CD4-positive, alpha-beta T cell (primary cell): ENCODE results near the gene TM4SF5. TPM values are rescaled to one million over a fixed set of nuclear protein-coding genes. Genes with fewer than 3 reads are reported as not detected.

Experiments used
- ATAC-seq: fragments of 200-7000 bp; cut with Tn5 transposase; one replicate; pipeline ENCODE4 v1.10.0; 2022; ENCODE audit warnings: mild to moderate bottlenecking; ENCODE audit not compliant: poor library complexity
- CTCF ChIA-PET: fragments of 350-600 bp; sonication (Branson Sonifier 250); formaldehyde crosslinking; loops from one replicate; lab custom pipeline; 2021; ENCODE audit warnings: antibody characterized with exemption, inconsistent platforms; lab: Charles Lee
- POLR2A ChIA-PET: fragments of 350-600 bp; sonication (Branson Sonifier 250); formaldehyde crosslinking; loops from one replicate; lab custom pipeline; 2021; ENCODE audit warnings: antibody characterized with exemption, inconsistent platforms; lab: Charles Lee
- DNase-seq, 14 experiments: peaks; one replicate each; pipeline ENCODE4 v3.0.0-alpha.2; 2013 to 2020; ENCODE audit warnings: mixed read lengths in 2 of 14
- H3K27ac ChIP-seq, 2 donors: one replicate each; pipeline versions ENCODE4 v1.5.1 to v1.7.0; 2013; ENCODE audit warnings: low read length in 2 of 2, low read depth in 1 of 2, mild to moderate bottlenecking in 1 of 2
- H3K27me3 ChIP-seq, 2 experiments: 1 replicate in 1 of 2; 2 replicates in 1 of 2; pipeline versions ENCODE4 v1.6.1 to v1.7.0; 2013; ENCODE audit warnings: low read length in 2 of 2, control low read depth in 1 of 2, mild to moderate bottlenecking in 1 of 2, moderate library complexity in 1 of 2; ENCODE audit not compliant: insufficient read depth in 2 of 2, control insufficient read depth in 1 of 2
- H3K36me3 ChIP-seq: one replicate; pipeline ENCODE4 v1.6.1; 2013; ENCODE audit warnings: low read length, control low read depth; ENCODE audit not compliant: insufficient read depth
- H3K4me1 ChIP-seq: one replicate; pipeline ENCODE4 v1.6.1; 2013; ENCODE audit warnings: low read length, control low read depth; ENCODE audit not compliant: insufficient read depth
- H3K4me3 ChIP-seq: one replicate; pipeline ENCODE4 v1.5.1; 2013; ENCODE audit warnings: mild to moderate bottlenecking, low read length, moderate library complexity
- H3K9me3 ChIP-seq, 2 experiments: 1 replicate in 1 of 2; 2 replicates in 1 of 2; pipeline versions ENCODE4 v1.6.1 to v1.7.0; 2013; ENCODE audit warnings: low read length in 2 of 2, mild to moderate bottlenecking in 2 of 2, control low read depth in 1 of 2, moderate library complexity in 1 of 2; ENCODE audit not compliant: control insufficient read depth in 1 of 2, insufficient read depth in 1 of 2
- H3K27ac Mint-ChIP-seq: one replicate; pipeline ENCODE4 v1.8.0; 2020; ENCODE audit warnings: mixed read lengths
- H3K27me3 Mint-ChIP-seq: one replicate; pipeline ENCODE4 v1.8.0; 2021; ENCODE audit warnings: mixed read lengths
- H3K36me3 Mint-ChIP-seq: one replicate; pipeline ENCODE4 v1.8.0; 2021; ENCODE audit warnings: low read depth, mixed read lengths
- H3K4me1 Mint-ChIP-seq: one replicate; pipeline ENCODE4 v1.8.0; 2021; ENCODE audit warnings: low read depth, mixed read lengths
- H3K4me3 Mint-ChIP-seq: one replicate; pipeline ENCODE4 v1.8.0; 2020; ENCODE audit warnings: mild to moderate bottlenecking, mixed read lengths
- H3K9me3 Mint-ChIP-seq: one replicate; pipeline ENCODE4 v1.8.0; 2020; ENCODE audit warnings: mixed read lengths
- CTCF ChIP-seq: fragments of 200-600 bp; IDR thresholded peaks from one replicate; pipeline ENCODE4 v1.8.0; 2022; ENCODE audit warnings: antibody characterized with exemption, mild to moderate bottlenecking
- intact Hi-C, 2 experiments: fragments of 100-400 bp; cut with DNase I in 1 of 2; cut with micrococcal nuclease in 1 of 2; formaldehyde crosslinking; loops; one replicate each; pipeline versions ENCODE4 v1.15.1 to v1.9.0; 2023 to 2025; cut with DNase I, micrococcal nuclease
- total RNA-seq, 174 experiments: library from RNA in 2 of 174; stranded (reverse) in 2 of 174; gene quantifications; one replicate each; pipeline ENCODE4 v1.2.3 and lab custom pipeline; 2021 to 2026

Gene TM4SF5
- total RNA-seq, 2 experiments from 2014 or later, result not detected

- H3K9me3 ChIP-seq, result peaks cover 0 to 5% of the 10 kb centered on the region in 2 experiments
- ATAC-seq (no peak), DNase-seq (no peak)
- intact Hi-C loops, result no loop called here
- no peak overlapping the region for H3K4me3 ChIP-seq
- H3K4me1 ChIP-seq, result peaks cover 39% of the 10 kb centered on the region
- H3K4me3 Mint-ChIP-seq, result no peak overlapping the region
- no peak overlapping the region for H3K27ac ChIP-seq
- H3K27ac Mint-ChIP-seq, result no peak overlapping the region
- no peaks in the 10 kb centered on the region for H3K9me3 Mint-ChIP-seq
- CTCF ChIA-PET, result interaction anchor here (2.8 kb wide), 1 partner anchor 34 kb away, joined by 7 read pairs; the partner anchor contains the start of gene ARRB2
- no peak for TF ChIP-seq CTCF
- peaks cover 24% of the 10 kb centered on the region for H3K27me3 Mint-ChIP-seq
- POLR2A ChIA-PET, result no interaction called here
- peaks cover 6 to 18% of the 10 kb centered on the region in 2 experiments for H3K27me3 ChIP-seq
- H3K36me3 ChIP-seq, result no peaks in the 10 kb centered on the region
- H3K4me1 Mint-ChIP-seq, result peaks cover 21% of the 10 kb centered on the region
- H3K36me3 Mint-ChIP-seq, result peaks cover under 1% of the 10 kb centered on the region
Observed at GRCh38 chr17:4743898-4744297, 27.8 kb upstream of the TM4SF5 start.

- H3K36me3 Mint-ChIP-seq, result no peaks in the 10 kb centered on the region
- H3K4me3 Mint-ChIP-seq, result peak overlapping the region; percentile 46
- ATAC-seq, result no peak
Observed at GRCh38 chr17:4744999-4745969, 26.4 kb upstream of the TM4SF5 start.

More at GRCh38 chr17:4744999-4745969, 26.4 kb upstream of the TM4SF5 start:
- Histone ChIP-seq H3K4me3 (no peak overlapping the region), H3K27ac (no peak overlapping the region), H3K36me3 (no peaks in the 10 kb centered on the region), H3K4me1 (peaks cover 29% of the 10 kb centered on the region), H3K27me3 (peaks cover 5 to 11% of the 10 kb centered on the region in 2 experiments), H3K9me3 (peaks cover 0 to 4% of the 10 kb centered on the region in 2 experiments)
- ChIA-PET POLR2A (no interaction called here), CTCF (interaction anchor here (2.8 kb wide), 1 partner anchor 36 kb away, joined by 7 read pairs; the partner anchor contains the start of gene ARRB2)
- H3K4me1 Mint-ChIP-seq, result peaks cover 18% of the 10 kb centered on the region
- no peak overlapping the region for H3K27ac Mint-ChIP-seq
- H3K27me3 Mint-ChIP-seq, result peaks cover 24% of the 10 kb centered on the region
- no peak for TF ChIP-seq CTCF
- no peak for DNase-seq
- H3K9me3 Mint-ChIP-seq, result no peaks in the 10 kb centered on the region
- intact Hi-C loops, result no loop called here
